ENCODE results near the gene CDH6. TPM values are rescaled to one million over a fixed set of nuclear protein-coding genes. Genes with fewer than 3 reads are reported as not detected.

CDH6 gene
- total and polyA plus RNA-seq, 2 donors (not counting 3 experiments of a cell fraction or from before 2014, with no cell fraction given) = 0.06 TPM; not detected in 1

DNA sequence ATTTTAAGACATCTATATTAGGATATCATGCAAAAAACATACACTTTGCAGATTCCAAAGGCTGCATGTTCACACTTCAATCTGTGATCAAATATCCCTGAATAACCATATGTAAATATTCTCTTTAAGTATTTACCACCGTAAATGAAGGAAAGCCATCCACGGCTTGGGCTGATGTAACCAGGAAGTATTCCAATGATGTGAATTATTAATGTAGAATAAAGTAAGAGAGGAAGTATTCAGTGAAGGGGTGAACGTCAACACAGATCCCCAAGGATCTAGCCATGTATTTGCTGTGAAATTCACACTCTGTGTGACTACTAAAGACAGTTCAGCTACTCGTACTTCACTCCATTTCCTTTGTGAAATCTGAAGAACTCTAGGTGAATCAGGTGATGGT lies 75.2 kb downstream of the CDH6 start:
- no peak overlapping the region for H3K4me3 ChIP-seq (replicated peaks in 1 of 3; ENCODE audit: insufficient read depth in 1 of 3, low read depth in 1 of 3, low read length in 3 of 3)
- no peaks in the 10 kb centered on the region for H3K79me2 ChIP-seq (ENCODE audit: control insufficient read depth, insufficient read depth, low read length)
- ChIA-PET POLR2A (no interaction called here), CTCF (interaction anchor here (1.3 kb wide), 1 partner anchor 21 kb away, joined by 3 read pairs; no protein-coding TSS in a partner anchor)
- dilution Hi-C loops (cut with MboI; ENCODE audit: extremely low pct_ligation_motif_present, low sequenced_read_pairs) = no loop called here
- intact Hi-C loops (cut with micrococcal nuclease) = no loop called here
- no peak overlapping the region for H3K4me2 ChIP-seq (ENCODE audit: insufficient read depth, low read length)
- no peaks in the 10 kb centered on the region for H3K27me3 ChIP-seq (ENCODE audit: control insufficient read depth in 2 of 2, insufficient read depth in 2 of 2, low read length in 2 of 2)
- H3K27ac ChIP-seq (ENCODE audit: insufficient read depth, low read depth, low read length) = no peak overlapping the region
- no peaks in the 10 kb centered on the region for H3K9me1 ChIP-seq (replicated peaks; ENCODE audit: control insufficient read depth, extremely low read depth, insufficient read depth, low read length)
- no peak overlapping the region for H2AFZ ChIP-seq (ENCODE audit: low read depth, low read length)
- no peak overlapping the region for H3K9ac ChIP-seq (replicated peaks; ENCODE audit: extremely low read depth, insufficient read depth, low read length)
- TF ChIP-seq GATA2 (IDR thresholded peaks at IDR 0.05; ENCODE audit: insufficient read depth, insufficient read length, low read depth, low read length) (no peak), MYC (IDR thresholded peaks at IDR 0.05; ENCODE audit: low read depth, low read length) (no peak), FOS (IDR thresholded peaks at IDR 0.05; ENCODE audit: borderline replicate concordance, insufficient read depth, low read length) (no peak), JUN (IDR thresholded peaks at IDR 0.05; ENCODE audit: borderline replicate concordance, insufficient read depth, insufficient read length, low read depth) (no peak), POLR2AphosphoS5 (IDR thresholded peaks at IDR 0.05; ENCODE audit: insufficient read depth, low read depth, low read length) (no peak), EZH2 (IDR thresholded peaks at IDR 0.05; ENCODE audit: borderline replicate concordance, low read depth, low read length, severe bottlenecking) (no peak), POLR2A (IDR thresholded peaks at IDR 0.05; ENCODE audit: low read depth, low read length) (no peak), CTCF (IDR thresholded peaks at IDR 0.05; ENCODE audit: extremely low read depth in 1 of 2, insufficient read depth in 1 of 2, low read depth in 1 of 2, low read length in 2 of 2) (no peak)
- TF ChIP-seq, protein P1, sequence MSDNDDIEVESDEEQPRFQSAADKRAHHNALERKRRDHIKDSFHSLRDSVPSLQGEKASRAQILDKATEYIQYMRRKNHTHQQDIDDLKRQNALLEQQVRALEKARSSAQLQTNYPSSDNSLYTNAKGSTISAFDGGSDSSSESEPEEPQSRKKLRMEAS (IDR thresholded peaks at IDR 0.05; ENCODE audit: insufficient read depth, insufficient read length) = no peak
- no peaks in the 10 kb centered on the region for H3K36me3 ChIP-seq (ENCODE audit: control insufficient read depth in 2 of 2, extremely low read depth in 1 of 2, insufficient read depth in 2 of 2, low read length in 2 of 2)
- no peaks in the 10 kb centered on the region for H3K9me3 ChIP-seq (replicated peaks; ENCODE audit: control insufficient read depth, insufficient read depth, low read length)
- H4K20me1 ChIP-seq (replicated peaks; ENCODE audit: control insufficient read depth, extremely low read depth, insufficient read depth, low read length) = no peaks in the 10 kb centered on the region
- no TSS peak for BruUV-seq (replicated peaks)
- FAIRE-seq = no peak
- no peaks in the 10 kb centered on the region for H3K4me1 ChIP-seq (ENCODE audit: control insufficient read depth, extremely low read depth, insufficient read depth, low read length)
- no peak for DNase-seq (ENCODE audit: low read depth, low spot score)
